Cortex of kidney (tissue), 1 donor: ENCODE results near the gene TMPRSS12.
"Not testable (repeated sequence)": the region's sequence is repeated elsewhere in the genome, so short reads cannot be mapped to it uniquely, and the experiment has no call there.

ENCODE experiments used
- DNase-seq: peaks from one replicate; lab custom pipeline; 2025; lab: John Stamatoyannopoulos, UW

The TMPRSS12 gene

GRCh38 chr12:50859621-50860310, 17.0 kb downstream of the TMPRSS12 start:
- no peak for DNase-seq

DNA sequence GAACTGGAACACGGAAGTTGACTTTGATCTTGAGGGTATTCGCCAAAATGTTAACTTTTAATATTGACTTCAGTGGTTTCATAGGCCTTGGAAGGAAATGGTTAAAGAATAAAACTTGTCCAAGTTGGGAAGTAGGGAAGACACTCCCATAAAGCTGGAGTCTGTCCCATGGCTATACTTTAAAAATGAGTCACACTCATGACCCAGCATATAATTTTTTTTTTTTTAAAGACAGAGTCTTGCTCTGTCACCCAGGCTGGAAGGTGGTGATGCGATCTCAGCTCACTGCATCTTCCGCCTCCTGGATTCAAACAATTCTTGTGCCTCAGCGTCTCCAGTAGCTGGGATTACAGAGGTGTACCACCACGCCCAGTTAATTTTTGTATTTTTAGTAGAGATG, 19.6 kb downstream of the TMPRSS12 start:
- no peak for DNase-seq

DNA sequence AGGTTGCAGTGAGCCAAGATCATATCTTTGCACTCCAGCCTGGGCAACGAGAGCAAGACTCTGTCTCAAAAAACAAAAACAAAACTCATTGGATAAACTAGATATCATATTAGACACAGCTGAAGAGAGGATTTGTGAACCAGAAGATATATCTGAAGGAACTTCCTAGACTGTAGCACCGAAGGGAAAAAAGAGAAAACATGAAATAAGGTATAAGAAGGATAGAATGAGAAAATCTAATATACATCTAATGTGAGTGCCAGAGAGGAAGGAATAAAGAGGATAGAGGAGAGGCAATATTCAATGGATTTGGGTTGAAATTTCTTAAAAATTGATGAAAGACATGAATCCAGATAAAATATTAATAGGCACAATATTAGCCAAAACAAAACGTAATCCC, 22.5 kb downstream of the TMPRSS12 start:
- no peak for DNase-seq

GRCh38 chr12:50868881-50869280, 26.2 kb downstream of the TMPRSS12 start:
- DNase-seq = not testable (repeated sequence)

DNA sequence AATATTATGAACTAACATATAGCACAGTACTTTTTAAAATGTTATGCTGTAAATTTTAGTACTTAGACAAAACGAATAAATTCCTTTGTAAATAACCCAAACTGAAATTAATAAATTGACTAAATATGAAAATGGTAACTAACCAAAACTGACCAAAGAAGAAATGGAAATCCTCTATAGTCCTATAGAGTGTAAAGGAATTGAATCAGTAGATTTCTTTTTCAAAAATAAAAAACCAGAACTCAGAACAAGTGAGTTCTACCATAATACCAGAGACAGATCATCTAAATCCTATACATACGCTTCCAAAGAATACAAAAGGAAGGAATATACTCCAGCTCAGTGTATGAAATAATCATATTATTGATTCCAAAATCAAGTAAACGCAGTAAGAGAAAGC, 39.8 kb downstream of the TMPRSS12 start:
- DNase-seq = no peak

DNA sequence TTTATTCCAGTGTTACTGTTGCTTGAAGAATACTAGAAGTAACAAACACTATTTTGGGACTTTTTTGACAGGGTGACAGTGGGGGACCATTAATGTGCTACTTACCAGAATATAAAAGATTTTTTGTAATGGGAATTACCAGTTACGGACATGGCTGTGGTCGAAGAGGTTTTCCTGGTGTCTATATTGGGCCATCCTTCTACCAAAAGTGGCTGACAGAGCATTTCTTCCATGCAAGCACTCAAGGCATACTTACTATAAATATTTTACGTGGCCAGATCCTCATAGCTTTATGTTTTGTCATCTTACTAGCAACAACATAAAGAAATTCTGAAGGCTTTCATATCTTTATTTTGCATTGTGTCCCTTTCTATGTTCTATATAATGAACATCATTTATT, 44.5 kb downstream of the TMPRSS12 start:
- DNase-seq = no peak

DNA sequence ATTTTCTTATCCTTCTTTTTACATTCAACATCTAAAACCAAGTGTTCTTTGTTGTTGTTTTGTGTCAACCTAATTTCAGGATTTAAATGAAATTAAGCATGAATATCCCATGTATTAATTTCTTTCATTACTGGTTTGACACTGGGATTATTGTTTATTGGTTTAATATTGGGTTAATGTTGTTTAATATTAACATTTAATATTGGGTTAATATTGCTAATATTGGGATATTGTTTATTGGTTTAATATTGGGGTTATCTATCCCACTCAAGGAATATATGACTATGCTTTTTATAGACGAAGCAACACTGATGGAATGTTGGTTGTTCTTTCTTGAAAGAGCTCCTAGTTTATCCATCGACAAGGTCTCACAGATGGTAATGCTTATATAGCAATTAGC, 45.9 kb downstream of the TMPRSS12 start:
- DNase-seq = no peak

DNA sequence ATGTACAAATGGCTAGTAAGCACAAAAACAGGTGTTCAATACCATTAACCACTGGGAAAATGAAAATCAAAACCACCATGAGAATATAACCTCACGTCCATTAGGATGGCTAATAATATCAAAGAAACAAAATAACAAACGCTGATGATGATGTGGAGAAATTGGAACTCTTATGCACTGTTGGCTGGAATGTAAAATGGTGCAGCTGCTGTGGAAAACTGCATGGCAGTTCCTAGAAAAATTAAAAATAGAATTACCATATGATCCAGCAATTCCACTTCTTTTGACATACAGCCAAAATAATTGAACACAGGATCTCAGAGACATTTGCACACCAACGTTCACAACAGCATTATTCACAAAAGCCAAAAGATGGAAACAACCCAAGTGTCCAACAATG, 51.5 kb downstream of the TMPRSS12 start:
- DNase-seq = no peak

DNA sequence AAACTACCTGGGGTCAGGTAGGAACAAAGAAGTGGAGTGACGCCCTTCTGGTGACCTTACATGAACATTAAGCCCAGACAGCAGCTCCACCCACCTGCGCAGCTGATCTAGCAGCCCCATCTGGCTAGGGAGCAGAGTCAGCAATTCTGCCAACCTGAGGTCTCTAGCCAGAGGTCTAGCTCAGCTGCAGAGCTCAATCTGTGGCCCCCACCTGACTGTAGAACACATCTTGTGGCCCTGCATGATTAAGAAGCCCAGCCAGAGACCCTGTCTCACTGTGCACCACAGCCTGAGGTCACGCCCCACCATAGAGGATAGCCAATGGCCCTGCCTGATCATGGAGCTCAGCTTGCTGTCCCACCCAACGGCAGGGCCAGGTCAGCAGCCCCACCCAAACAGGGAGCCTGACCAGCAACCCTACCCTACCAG, 59.0 kb downstream of the TMPRSS12 start:
- no peak for DNase-seq

GRCh38 chr12:50908479-50908878, 65.8 kb downstream of the TMPRSS12 start:
- DNase-seq = not testable (repeated sequence)

DNA sequence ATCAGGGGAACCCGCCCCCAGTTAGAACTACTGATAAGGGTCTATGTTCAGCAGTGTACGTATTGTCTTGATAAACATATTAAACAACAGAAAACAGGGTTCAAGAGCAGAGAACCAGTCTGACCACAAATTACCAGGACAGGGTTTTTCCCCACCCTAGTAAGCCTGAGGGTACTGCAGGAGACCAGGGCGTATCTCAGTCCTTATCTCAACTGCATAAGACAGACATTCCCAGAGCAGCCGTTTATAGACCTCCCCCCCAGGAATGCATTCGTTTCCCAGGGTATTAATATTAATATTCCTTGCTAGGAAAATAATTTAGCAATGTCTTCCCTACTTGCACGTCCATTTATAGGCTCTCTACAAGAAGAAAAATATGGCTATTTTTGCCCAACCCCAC, 69.6 kb downstream of the TMPRSS12 start:
- not testable (repeated sequence) for DNase-seq

GRCh38 chr12:50913224-50913623, 70.5 kb downstream of the TMPRSS12 start:
- DNase-seq = no peak

GRCh38 chr12:50914872-50915484, 72.3 kb downstream of the TMPRSS12 start:
- DNase-seq = no peak

DNA sequence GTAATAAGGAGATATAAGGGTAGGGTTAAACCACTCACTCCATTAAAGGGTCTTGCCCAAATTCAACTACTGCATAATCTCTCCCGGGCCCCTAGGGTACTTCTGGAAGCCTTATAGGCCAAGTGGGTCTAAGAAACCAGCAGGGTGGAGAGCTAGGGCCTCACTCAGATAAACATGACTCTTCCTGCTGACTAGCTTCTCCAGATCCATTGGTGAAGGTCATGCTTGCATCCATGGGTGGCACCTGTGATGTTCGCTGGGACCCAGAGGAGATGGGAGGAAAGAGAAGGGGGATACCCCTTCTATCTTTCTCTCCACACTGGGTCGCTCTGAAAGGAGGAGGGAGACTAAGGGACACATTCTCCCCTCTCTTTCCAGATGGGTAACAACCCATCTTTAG, 73.6 kb downstream of the TMPRSS12 start:
- no peak for DNase-seq

DNA sequence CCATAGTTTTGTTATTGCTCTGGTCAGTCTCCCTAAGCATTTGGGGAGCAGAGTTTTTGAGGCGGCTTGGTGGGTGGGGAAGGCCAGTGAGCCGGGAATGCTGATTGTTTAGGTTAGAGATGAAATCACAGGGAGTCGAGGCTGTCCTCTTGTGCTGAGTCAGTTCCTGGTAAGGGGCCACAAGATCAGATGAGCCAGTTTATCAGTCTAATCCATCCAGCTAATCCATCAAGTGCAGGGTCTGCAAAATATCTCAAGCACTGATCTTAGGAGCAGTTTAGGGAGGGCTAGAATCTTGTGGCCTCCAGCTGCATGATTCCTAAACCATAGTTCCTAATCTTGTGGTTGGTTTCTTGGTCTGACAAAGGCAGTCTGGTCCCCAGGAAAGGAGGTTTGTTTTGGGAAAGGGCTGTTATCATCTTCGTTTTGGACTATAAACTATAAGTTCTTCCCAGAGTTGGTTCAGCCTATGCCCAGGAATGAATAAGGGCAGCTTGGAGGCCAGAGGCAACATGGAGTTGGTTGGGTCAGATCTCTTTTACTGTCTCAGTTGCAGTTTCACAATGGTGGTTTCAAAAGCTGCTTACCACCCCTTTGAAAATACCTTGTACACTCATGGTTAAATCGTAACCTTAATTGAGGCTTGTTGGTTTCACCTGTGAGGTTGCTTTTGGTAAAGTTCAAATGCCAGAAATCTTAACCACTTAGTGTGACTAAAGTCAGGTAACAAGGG, 76.0 kb downstream of the TMPRSS12 start:
- no peak for DNase-seq

DNA sequence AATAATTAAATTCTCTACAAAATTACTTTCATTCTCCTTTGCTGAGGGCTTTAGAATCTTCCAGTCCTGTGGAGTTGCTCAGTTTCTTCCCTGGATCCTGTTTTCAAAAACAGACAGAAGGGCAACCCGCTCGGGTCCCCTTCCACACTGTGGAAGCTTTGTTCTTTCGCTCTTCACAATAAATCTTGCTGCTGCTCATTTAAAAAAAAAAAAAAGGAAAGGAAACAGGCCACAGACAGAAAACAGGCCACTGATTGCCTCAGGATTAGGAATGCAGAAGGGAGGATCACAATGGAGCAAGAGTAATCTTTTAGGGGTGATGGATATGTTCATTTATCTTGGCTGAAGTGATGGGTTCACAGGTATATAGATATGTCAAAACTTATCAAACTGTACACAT, 80.1 kb downstream of the TMPRSS12 start:
- no peak for DNase-seq

GRCh38 chr12:50923361-50924130, 80.8 kb downstream of the TMPRSS12 start:
- DNase-seq = no peak

DNA sequence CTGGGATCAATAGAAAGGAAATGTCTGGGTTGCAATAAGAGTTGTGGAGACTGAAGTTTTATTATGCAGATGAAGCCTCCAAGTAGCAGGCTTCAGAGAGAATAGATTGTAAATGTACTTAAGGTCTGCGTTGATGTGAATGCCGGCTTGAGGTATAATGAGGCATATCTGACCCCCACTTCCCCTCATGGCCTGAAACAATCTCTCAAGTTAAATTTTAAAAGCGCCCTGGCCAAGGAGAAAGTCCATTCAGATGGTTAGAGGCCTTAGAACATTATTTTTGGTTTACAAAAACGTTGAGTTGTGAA, 81.4 kb downstream of the TMPRSS12 start:
- DNase-seq = no peak

GRCh38 chr12:50924439-50925341, 82.0 kb downstream of the TMPRSS12 start:
- no peak for DNase-seq

GRCh38 chr12:50925342-50925651, 82.6 kb downstream of the TMPRSS12 start:
- DNase-seq = no peak

DNA sequence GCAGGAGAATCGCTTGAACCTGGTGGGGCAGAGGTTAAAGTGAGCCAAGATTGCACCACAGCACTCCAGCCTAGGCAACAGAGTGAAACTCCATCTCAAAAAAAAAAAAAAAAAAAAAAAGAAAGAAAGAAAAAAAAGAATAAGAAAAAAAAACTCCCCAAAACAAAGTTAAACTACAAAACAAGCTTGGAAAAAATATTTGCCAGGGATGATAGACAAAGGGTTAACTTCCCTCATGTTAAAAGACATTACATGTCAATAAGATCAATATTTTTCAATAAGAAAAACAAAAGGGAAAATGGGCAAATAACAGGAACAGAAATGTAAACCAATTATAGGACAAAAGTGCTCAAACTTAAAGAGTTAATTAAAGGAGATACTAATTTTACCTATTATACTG, 83.2 kb downstream of the TMPRSS12 start:
- DNase-seq = no peak

DNA sequence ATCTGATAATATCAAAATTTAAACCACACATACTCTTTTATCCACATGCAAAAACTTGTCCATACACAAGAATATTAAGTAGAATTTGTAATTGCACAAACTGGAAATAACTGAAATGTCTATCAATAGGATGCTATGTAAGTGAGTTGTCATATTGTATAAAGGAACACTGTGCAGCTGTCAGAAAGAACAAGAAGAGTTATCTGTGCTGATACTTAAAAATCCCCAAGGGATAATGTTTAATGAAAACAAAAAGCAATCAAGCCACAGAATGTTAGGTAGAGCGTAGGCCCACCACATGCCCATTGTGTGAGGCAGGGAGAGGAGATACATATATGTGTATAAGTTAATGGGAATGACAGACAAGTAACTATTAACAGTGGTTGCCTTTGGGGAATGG, 83.7 kb downstream of the TMPRSS12 start:
- no peak for DNase-seq
